ENCODE measurements around the gene PCCA.

GRCh38 chr13:100397627-100398026 is 308.7 kb downstream of the PCCA start:
- TF ChIP-seq GATA1 (IDR thresholded peaks at IDR 0.05; ENCODE audit: low read depth, low read length), result no peak
- TF ChIP-seq POLR2A (IDR thresholded peaks at IDR 0.05; ENCODE audit: low read length), result no peak

Measured in erythroblast (primary cell).